Measurements from ENCODE around the gene TMEM184B.
A peak's percentile ranks its signal among the peaks of the same experiment; 100 is the strongest.

The TMEM184B gene

DNA sequence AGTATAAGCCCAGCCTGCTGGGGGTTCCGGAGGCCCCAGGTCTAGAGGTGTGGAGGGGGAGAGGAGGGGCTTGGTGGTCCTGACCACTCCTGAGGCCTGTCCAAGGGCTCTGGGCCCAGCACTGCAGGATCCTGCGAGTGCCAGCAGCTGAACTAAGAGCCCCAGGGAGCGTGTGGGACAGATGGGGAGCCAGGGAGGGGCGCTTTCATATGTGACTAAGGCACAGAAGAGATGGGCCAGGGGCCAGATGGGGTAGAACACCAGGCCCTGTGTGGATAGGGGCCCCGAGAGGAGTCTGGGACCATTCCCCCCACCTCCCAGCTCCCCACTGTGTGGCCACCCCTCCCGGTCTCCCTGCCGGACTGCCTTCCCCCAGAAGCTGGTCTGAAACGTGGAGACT, 52.6 kb downstream of the TMEM184B start:
- Histone ChIP-seq H3K9me3 (no peaks in the 10 kb centered on the region), H3K4me3 (ENCODE audit: low read depth in 1 of 2, low read length in 1 of 2) (no peak overlapping the region), H3K27ac (peak overlapping the region; percentile 56), H3K4me1 (ENCODE audit: control insufficient read depth in 1 of 2, insufficient read depth in 1 of 2, low read depth in 1 of 2, low read length in 1 of 2) (peaks cover 42 to 43% of the 10 kb centered on the region in 2 experiments), H3K36me3 (peaks cover 48% of the 10 kb centered on the region), H3K27me3 (no peaks in the 10 kb centered on the region)
- TF ChIP-seq, protein P1, sequence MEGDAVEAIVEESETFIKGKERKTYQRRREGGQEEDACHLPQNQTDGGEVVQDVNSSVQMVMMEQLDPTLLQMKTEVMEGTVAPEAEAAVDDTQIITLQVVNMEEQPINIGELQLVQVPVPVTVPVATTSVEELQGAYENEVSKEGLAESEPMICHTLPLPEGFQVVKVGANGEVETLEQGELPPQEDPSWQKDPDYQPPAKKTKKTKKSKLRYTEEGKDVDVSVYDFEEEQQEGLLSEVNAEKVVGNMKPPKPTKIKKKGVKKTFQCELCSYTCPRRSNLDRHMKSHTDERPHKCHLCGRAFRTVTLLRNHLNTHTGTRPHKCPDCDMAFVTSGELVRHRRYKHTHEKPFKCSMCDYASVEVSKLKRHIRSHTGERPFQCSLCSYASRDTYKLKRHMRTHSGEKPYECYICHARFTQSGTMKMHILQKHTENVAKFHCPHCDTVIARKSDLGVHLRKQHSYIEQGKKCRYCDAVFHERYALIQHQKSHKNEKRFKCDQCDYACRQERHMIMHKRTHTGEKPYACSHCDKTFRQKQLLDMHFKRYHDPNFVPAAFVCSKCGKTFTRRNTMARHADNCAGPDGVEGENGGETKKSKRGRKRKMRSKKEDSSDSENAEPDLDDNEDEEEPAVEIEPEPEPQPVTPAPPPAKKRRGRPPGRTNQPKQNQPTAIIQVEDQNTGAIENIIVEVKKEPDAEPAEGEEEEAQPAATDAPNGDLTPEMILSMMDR (IDR thresholded peaks at IDR 0.05), result no peak

DNA sequence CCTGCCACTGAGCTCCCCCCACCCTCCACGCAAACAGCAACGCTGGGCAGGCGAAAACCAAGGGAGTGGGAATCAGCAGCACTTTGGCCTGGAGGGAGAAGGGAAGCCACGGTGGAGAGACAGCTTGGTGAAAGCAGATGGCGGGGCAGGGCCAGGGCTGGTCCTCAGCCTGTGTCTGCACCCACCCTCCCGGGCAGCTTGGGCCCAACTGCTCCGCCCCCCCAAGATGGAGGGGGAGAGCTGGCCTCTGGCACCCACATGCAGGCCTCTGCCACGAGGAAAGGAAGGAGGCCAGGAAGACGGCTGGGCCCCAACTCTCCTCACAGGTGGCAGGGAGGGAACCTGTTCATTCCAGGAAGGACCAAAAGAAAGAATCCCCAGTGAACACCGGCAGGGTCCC, 53.2 kb downstream of the TMEM184B start:
- peaks cover 43% of the 10 kb centered on the region for H3K36me3 ChIP-seq
- peak overlapping the region; percentile 56 for H3K27ac ChIP-seq
- no peak overlapping the region for H3K4me3 ChIP-seq (ENCODE audit: low read depth in 1 of 2, low read length in 1 of 2)
- H3K9me3 ChIP-seq, result no peaks in the 10 kb centered on the region
- no peaks in the 10 kb centered on the region for H3K27me3 ChIP-seq
- H3K4me1 ChIP-seq (ENCODE audit: control insufficient read depth in 1 of 2, insufficient read depth in 1 of 2, low read depth in 1 of 2, low read length in 1 of 2), result peaks cover 48% of the 10 kb centered on the region in 2 experiments
- TF ChIP-seq, protein P1 (IDR thresholded peaks at IDR 0.05), result no peak

DNA sequence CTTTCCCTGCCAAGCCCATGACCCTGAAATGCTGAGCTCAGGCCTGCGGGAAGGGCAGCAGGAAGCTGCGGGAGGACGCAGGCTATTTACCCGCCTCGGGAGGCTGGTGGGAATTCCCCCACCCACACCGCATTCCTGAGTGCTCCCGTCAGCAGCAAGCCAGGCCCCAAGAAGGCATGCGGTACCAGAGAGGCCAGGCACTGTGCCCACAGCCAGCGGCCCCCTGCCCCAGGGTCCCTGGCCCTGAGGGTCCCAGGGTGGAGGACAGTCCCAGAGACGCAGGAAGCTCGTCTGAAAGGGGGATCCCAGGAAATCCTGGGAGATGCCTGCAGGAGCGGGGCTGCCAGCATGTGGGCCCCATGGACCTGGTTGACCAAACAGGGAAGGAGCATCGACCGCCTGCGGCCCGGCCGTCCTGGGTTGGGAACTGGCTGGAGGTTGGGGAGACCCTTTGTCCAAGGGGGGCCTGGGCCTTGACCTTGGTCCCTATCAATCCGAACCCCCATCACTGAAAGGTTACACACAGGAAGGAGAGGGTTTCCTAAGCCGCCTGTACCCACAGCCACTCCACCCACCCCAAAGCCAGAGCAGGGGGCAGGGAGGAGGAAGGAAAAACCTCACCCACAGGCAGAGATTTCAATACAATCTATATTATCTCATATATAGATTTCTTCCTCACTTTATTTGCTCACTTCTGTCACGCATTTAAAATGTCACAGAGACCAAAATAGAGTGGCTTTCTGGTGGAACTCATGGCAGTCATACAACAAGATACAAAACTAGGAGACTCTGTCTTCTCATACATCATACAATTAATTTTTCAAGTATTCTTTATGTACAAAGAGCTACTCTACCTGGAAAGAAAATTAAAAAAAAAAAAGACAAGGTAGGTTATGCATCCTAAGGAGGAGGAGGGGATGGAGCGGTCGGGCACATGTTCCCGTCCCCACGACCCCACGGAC, 53.9 kb downstream of the TMEM184B start:
- Histone ChIP-seq H3K36me3 (peaks cover 36% of the 10 kb centered on the region), H3K9me3 (no peaks in the 10 kb centered on the region), H3K27me3 (no peaks in the 10 kb centered on the region), H3K4me3 (ENCODE audit: low read depth in 1 of 2, low read length in 1 of 2) (no peak overlapping the region), H3K4me1 (ENCODE audit: control insufficient read depth in 1 of 2, insufficient read depth in 1 of 2, low read depth in 1 of 2, low read length in 1 of 2) (peaks cover 53 to 54% of the 10 kb centered on the region in 2 experiments), H3K27ac (peak overlapping the region; percentile 56)
- TF ChIP-seq, protein P1 (IDR thresholded peaks at IDR 0.05), result no peak

- TF ChIP-seq, protein P1 (IDR thresholded peaks at IDR 0.05), result no peak
- H3K27me3 ChIP-seq, result no peaks in the 10 kb centered on the region
- H3K36me3 ChIP-seq, result peaks cover under 1% of the 10 kb centered on the region
- H3K4me3 ChIP-seq (ENCODE audit: low read depth in 1 of 2, low read length in 1 of 2), result peak overlapping the region; percentile 60 to 67
- H3K9me3 ChIP-seq, result no peaks in the 10 kb centered on the region
- H3K4me1 ChIP-seq (ENCODE audit: control insufficient read depth in 1 of 2, insufficient read depth in 1 of 2, low read depth in 1 of 2, low read length in 1 of 2), result peaks cover 63 to 65% of the 10 kb centered on the region in 2 experiments
- peak overlapping the region; percentile 86 for H3K27ac ChIP-seq
Measured at GRCh38 chr22:38215156-38216038, 57.4 kb downstream of the TMEM184B start.

DNA sequence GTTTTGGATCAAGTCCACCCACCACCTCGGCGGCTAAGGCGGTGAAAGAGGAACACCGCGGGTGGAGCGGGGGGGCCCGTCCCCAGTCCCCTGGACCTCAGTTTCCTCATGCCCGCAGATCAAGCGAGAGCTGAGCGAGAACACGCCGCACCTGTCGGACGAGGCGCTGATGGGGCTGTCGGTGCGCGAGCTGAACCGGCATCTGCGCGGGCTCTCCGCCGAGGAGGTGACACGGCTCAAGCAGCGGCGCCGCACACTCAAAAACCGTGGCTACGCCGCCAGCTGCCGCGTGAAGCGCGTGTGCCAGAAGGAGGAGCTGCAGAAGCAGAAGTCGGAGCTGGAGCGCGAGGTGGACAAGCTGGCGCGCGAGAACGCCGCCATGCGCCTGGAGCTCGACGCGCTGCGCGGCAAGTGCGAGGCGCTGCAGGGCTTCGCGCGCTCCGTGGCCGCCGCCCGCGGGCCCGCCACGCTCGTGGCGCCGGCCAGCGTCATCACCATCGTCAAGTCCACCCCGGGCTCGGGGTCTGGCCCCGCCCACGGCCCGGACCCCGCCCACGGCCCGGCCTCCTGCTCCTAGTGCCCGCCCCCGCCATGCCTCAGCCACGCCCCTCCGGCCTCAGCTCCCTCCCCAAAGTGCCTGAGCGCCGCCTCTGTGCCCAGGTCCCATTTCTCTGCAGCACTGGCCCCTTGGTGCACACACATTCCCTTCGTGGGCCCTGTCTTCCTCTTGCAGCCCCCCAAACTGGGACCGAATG, 58.3 kb downstream of the TMEM184B start:
- no peaks in the 10 kb centered on the region for H3K27me3 ChIP-seq
- H3K27ac ChIP-seq, result peak overlapping the region; percentile 86
- H3K36me3 ChIP-seq, result no peaks in the 10 kb centered on the region
- TF ChIP-seq, protein P1 (IDR thresholded peaks at IDR 0.05), result peak; percentile 62
- no peaks in the 10 kb centered on the region for H3K9me3 ChIP-seq
- peaks cover 57 to 58% of the 10 kb centered on the region in 2 experiments for H3K4me1 ChIP-seq (ENCODE audit: control insufficient read depth in 1 of 2, insufficient read depth in 1 of 2, low read depth in 1 of 2, low read length in 1 of 2)
- H3K4me3 ChIP-seq (ENCODE audit: low read depth in 1 of 2, low read length in 1 of 2), result peak overlapping the region; percentile 60 to 67

Data from neutrophil (primary cell).